Upper lobe of left lung (tissue), 4 donors: ENCODE data around the gene ITM2C.

Source experiments
- CTCF ChIP-seq, 6 experiments: fragments of 450-650 bp in 4 of 6; fragments of 200-600 bp in 2 of 6; sonication (generic) in 2 of 6; IDR thresholded peaks; one replicate each; pipeline ENCODE4 v1.5.1; 2016 to 2019; ENCODE audit warnings: antibody characterized with exemption in 6 of 6
- POLR2A ChIP-seq, 4 donors: fragments of 450-650 bp; IDR thresholded peaks; one replicate each; pipeline ENCODE4 v1.5.1; 2016 to 2017; ENCODE audit warnings: antibody characterized with exemption in 4 of 4, mild to moderate bottlenecking in 2 of 4
- POLR2AphosphoS5 ChIP-seq, 2 donors: sonication (generic); formaldehyde crosslinking; IDR thresholded peaks; one replicate each; pipeline ENCODE4 v1.5.1; 2017; ENCODE audit warnings: antibody characterized with exemption in 2 of 2

DNA sequence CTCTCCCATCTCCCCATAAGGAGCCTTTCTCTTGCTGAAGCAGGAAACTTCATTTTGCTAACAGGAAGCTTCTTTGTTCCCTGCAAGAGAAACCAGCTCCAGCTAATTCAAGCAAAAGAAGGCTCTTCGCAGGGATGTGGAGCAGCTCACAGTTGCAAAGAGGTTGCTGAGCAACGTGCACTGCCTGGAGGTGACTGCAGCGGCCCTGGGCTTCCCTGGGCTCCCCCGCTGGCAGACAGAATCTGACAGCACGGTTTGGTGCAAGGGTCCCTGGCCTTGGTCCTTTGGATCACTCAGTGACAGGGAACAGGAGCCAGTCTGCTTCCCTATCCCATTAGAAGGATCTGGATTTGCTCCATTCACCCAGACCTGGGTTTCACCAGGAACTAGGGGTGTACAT lies 34.5 kb downstream of the ITM2C start:
- TF ChIP-seq POLR2AphosphoS5 (IDR thresholded peaks at IDR 0.05) = no peak
- no peak for TF ChIP-seq CTCF (IDR thresholded peaks at IDR 0.05)
- TF ChIP-seq POLR2A (IDR thresholded peaks at IDR 0.05) = no peak
